MM.1S (cell line): ENCODE results near the gene TYW5.

Source experiments
- EZH2 ChIP-seq: fragments of 300-600 bp; sonication (generic); optimal IDR thresholded peaks from 2 replicates; pipeline ENCODE3; 2017; ENCODE audit warnings: low read depth, mild to moderate bottlenecking, antibody characterized with exemption, low read length, mixed read lengths
- TF ChIP-seq, protein P1 (sequence below): fragments of 300-600 bp; sonication (generic); IDR thresholded peaks from 2 replicates; pipeline ENCODE4 v1.5.1; 2016; ENCODE audit warnings: antibody characterized with exemption, low read length, mixed read lengths

DNA sequence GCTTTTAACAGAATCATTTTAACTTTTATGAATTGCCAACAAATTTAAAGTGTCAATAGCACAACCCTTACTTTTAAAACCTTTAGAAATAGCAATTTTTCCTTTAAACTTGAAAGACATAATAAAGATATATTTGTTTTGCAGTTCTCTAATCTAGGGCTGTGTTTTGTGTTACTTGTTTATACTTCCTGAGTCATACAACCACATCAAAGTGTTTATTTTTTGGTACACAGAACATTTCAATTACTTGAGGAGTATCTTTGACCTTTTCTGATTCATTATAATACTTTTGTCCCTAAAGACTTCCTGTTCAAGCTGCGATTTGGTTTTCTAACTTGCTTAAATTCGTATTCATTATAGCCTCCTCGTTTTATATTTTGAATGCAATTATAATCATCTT is 21.8 kb downstream of the TYW5 start:
- TF ChIP-seq, protein P1, sequence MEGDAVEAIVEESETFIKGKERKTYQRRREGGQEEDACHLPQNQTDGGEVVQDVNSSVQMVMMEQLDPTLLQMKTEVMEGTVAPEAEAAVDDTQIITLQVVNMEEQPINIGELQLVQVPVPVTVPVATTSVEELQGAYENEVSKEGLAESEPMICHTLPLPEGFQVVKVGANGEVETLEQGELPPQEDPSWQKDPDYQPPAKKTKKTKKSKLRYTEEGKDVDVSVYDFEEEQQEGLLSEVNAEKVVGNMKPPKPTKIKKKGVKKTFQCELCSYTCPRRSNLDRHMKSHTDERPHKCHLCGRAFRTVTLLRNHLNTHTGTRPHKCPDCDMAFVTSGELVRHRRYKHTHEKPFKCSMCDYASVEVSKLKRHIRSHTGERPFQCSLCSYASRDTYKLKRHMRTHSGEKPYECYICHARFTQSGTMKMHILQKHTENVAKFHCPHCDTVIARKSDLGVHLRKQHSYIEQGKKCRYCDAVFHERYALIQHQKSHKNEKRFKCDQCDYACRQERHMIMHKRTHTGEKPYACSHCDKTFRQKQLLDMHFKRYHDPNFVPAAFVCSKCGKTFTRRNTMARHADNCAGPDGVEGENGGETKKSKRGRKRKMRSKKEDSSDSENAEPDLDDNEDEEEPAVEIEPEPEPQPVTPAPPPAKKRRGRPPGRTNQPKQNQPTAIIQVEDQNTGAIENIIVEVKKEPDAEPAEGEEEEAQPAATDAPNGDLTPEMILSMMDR, result no peak
- TF ChIP-seq EZH2, result no peak
